Measurements from ENCODE around the gene ANKRD9.

ANKRD9 gene

GRCh38 chr14:102471921-102472790 lies 37.4 kb downstream of the ANKRD9 start:
- no peak for DNase-seq

GRCh38 chr14:102469261-102469660 lies 40.3 kb downstream of the ANKRD9 start:
- DNase-seq: no peak

GRCh38 chr14:102464846-102465341 lies 44.7 kb downstream of the ANKRD9 start:
- DNase-seq: no peak

DNA sequence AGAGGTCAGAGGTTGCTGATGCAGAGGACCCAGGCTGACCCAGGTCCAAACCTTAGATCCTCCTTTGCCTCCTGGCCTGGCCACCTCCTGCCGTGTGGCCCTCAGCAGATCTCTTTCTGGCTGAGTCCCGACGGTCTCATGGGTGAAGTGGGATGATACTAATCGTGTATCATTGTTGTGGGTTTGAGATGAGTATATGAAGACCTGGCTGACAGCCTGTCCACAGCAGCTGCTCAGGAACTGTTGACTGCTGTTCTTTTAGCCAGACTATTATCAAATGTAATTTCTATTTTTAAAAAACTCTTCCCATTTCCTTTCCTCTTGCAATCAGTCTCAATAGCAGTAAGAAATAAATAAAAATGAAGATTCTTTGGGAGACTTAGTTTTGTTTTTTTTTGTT lies 45.6 kb downstream of the ANKRD9 start:
- no peak for DNase-seq

DNA sequence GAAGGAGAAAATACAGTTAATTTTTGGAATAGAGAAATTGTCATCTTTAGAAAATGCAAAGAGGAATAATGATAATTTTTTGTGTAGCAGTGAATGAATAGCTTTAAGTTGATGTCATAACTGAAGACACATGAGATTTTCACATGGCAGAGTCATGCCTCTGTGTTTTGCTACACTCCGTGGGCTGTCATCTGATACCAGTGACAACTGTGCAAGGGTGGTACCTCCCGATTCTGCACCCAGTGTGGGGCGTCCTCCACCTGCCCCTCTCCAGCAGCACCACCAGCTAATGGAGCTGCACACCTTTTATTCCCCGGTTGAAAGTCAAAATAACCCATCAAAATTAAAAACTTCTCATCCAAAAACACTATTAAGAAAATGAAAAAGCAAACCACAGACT lies 47.2 kb downstream of the ANKRD9 start:
- no peak for DNase-seq

GRCh38 chr14:102461490-102462338 lies 47.9 kb downstream of the ANKRD9 start:
- DNase-seq: no peak

GRCh38 chr14:102457509-102457908 lies 52.1 kb downstream of the ANKRD9 start:
- DNase-seq: no peak

DNA sequence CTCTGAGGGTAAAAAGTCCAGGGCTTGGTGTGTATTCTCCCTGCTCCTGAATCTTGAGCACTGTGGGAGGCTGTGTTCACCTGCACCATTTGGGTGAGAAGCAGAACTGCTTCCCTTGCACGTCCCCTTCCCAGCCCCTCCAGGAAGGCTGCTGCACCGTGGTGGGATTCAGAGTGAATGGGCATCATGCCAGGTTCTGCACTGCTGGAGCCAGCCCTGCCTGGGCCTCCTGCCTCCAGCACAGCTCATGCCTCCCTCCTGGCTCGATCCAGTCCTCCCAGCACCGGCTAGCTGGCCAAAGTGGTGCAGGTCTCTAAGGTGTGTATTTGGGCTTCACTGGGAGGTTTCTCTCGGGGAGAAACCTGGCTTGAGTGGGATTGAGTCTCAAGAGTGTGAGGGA lies 54.9 kb downstream of the ANKRD9 start:
- DNase-seq: no peak

DNA sequence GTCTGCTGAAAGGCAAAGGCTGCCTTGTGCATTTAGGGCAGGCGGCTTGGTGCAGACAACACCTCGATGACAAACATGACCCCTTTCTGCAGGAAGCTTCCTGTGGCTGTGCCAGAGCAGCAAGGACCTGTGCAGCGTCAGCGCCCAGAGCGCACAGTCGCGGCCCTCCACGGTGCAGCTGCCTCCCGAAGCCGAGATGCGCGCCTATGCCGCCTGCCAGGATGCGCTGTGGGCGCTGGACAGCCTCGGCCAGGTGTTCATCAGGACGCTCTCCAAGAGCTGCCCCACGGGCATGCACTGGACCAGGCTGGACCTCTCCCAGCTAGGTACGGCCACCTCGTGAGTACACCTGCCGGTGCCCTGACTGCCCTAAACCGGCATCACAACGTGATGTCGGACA lies 57.3 kb downstream of the ANKRD9 start:
- no peak for DNase-seq
